ENCODE data around the gene ADAT2. TPM values are rescaled to one million over a fixed set of nuclear protein-coding genes. Genes with fewer than 3 reads are reported as not detected.

ADAT2 gene
- polyA plus RNA-seq, 3 donors: 0.08 to 9.7 (median 0.51) TPM

DNA sequence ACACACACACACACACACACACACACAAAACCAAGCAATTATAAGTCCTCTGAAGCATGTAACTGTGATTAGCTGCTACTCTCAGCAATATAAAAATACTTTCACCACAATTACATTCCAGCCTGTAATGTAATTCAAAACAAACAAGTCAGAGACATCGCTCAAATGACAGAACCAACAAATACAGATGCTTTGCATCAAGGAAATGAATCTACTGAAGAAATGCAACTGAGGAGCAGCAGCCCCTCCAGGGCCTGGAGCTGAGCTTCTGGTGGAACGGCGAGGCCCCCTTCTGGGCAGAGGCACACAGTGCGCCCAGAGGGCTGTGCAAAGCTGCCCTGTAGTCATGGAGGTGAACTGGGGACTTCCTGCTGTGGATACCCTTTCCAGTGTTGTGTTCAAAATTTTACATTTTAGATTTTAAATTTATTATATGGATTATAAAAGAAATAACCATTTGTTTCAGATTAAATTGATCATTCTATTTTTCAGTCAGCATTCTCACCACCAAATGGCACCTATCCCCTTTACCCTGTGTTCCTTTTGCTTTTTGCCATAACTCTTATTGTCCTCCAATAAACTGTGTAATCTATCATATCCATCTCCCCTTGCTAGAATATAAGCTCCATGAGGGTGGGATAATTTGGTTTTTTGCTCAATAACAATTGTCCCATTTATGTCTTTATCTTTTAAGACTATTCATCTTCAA is 23.2 kb downstream of the ADAT2 start:
- Mint-ChIP-seq H3K36me3 (peaks cover 1 to 14% of the 10 kb centered on the region in 2 donors), H3K4me3 (no peak overlapping the region), H3K27me3 (ENCODE audit: low read depth in 3 of 3) (no peaks in the 10 kb centered on the region), H3K4me1 (no peaks in the 10 kb centered on the region), H3K27ac (no peak overlapping the region), H3K9me3 (no peaks in the 10 kb centered on the region)
- Histone ChIP-seq H2AFZ (ENCODE audit: insufficient read depth, low read depth, low read length, poor library complexity, severe bottlenecking) (no peak overlapping the region), H3K4me3 (replicated peaks in 1 of 3; ENCODE audit: low read depth in 2 of 3, low read length in 3 of 3) (no peak overlapping the region), H4K20me1 (ENCODE audit: insufficient read depth, low read length) (no peaks in the 10 kb centered on the region), H3K9me3 (replicated peaks in 1 of 2; ENCODE audit: control insufficient read depth in 1 of 2, insufficient read depth in 1 of 2, low read length in 2 of 2) (no peaks in the 10 kb centered on the region), H3K27me3 (ENCODE audit: control insufficient read depth in 2 of 2, insufficient read depth in 2 of 2, low read length in 2 of 2) (no peaks in the 10 kb centered on the region), H3K79me2 (ENCODE audit: insufficient read depth, low read length) (no peaks in the 10 kb centered on the region), H3K4me1 (ENCODE audit: control insufficient read depth in 1 of 2, insufficient read depth in 2 of 2, low read length in 2 of 2) (no peaks in the 10 kb centered on the region), H3K9ac (ENCODE audit: insufficient read depth, low read length, poor library complexity, severe bottlenecking) (no peak overlapping the region), H3K4me2 (replicated peaks; ENCODE audit: extremely low read depth, low read length, poor library complexity, severe bottlenecking) (no peak overlapping the region), H3K36me3 (replicated peaks in 1 of 2; ENCODE audit: control insufficient read depth in 1 of 2, insufficient read depth in 2 of 2, low read length in 2 of 2) (peaks cover 0 to 4% of the 10 kb centered on the region in 2 donors), H3K27ac (ENCODE audit: low read depth in 1 of 2, low read length in 2 of 2) (no peak overlapping the region)
- intact Hi-C loops (cut with micrococcal nuclease): loop anchor here (5.0 to 10.0 kb wide), 3 partner anchors 735 to 952 kb away; no protein-coding TSS in a partner anchor
- TF ChIP-seq, protein P1, sequence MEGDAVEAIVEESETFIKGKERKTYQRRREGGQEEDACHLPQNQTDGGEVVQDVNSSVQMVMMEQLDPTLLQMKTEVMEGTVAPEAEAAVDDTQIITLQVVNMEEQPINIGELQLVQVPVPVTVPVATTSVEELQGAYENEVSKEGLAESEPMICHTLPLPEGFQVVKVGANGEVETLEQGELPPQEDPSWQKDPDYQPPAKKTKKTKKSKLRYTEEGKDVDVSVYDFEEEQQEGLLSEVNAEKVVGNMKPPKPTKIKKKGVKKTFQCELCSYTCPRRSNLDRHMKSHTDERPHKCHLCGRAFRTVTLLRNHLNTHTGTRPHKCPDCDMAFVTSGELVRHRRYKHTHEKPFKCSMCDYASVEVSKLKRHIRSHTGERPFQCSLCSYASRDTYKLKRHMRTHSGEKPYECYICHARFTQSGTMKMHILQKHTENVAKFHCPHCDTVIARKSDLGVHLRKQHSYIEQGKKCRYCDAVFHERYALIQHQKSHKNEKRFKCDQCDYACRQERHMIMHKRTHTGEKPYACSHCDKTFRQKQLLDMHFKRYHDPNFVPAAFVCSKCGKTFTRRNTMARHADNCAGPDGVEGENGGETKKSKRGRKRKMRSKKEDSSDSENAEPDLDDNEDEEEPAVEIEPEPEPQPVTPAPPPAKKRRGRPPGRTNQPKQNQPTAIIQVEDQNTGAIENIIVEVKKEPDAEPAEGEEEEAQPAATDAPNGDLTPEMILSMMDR (IDR thresholded peaks at IDR 0.05): peak; percentile 90
- WGBS (ENCODE audit: insufficient coverage): 0% methylated on average over 3 of the region's 4 CpGs
- DNase-seq: peak; percentile 33 to 59 (median 59)

DNA sequence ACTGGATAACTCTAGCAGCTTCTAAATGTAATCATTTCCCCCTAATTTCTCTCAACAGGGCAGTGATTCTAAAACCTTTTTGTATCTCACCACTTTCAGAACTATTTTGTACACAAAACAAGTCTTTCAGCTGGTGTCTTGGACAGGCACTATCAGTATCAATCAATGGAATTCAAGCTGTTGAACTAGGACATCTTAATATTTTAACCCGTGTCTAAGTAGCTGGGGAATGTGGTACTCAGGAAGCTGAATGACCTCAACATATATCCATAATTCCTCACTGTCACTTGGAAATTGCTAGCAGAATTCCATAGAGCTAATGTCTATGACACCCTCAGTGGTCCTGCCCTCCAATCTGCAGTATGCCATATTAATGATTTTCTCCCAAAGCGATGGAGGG is 24.5 kb downstream of the ADAT2 start:
- no peaks in the 10 kb centered on the region for H3K27me3 ChIP-seq (ENCODE audit: control insufficient read depth in 2 of 2, insufficient read depth in 2 of 2, low read length in 2 of 2)
- H3K27me3 Mint-ChIP-seq (ENCODE audit: low read depth in 3 of 3): peaks cover 0 to 1% (median 0%) of the 10 kb centered on the region in 3 donors
- no CpG with 5 or more reads among the region's 2 CpGs for WGBS (ENCODE audit: insufficient coverage)

More for the DNA sequence above, 24.5 kb downstream of the ADAT2 start:
- no peak overlapping the region for H2AFZ ChIP-seq (ENCODE audit: insufficient read depth, low read depth, low read length, poor library complexity, severe bottlenecking)
- H3K4me3 ChIP-seq (replicated peaks in 1 of 3; ENCODE audit: low read depth in 2 of 3, low read length in 3 of 3): no peak overlapping the region
- Mint-ChIP-seq H3K4me3 (no peak overlapping the region), H3K9me3 (no peaks in the 10 kb centered on the region), H3K27ac (no peak overlapping the region), H3K36me3 (peaks cover 1 to 3% of the 10 kb centered on the region in 2 donors), H3K4me1 (no peaks in the 10 kb centered on the region)
- H3K4me1 ChIP-seq (ENCODE audit: control insufficient read depth in 1 of 2, insufficient read depth in 2 of 2, low read length in 2 of 2): no peaks in the 10 kb centered on the region
- DNase-seq: no peak
- no peaks in the 10 kb centered on the region for H3K36me3 ChIP-seq (replicated peaks in 1 of 2; ENCODE audit: control insufficient read depth in 1 of 2, insufficient read depth in 2 of 2, low read length in 2 of 2)
- no peak overlapping the region for H3K27ac ChIP-seq (ENCODE audit: low read depth in 1 of 2, low read length in 2 of 2)
- H3K9me3 ChIP-seq (replicated peaks in 1 of 2; ENCODE audit: control insufficient read depth in 1 of 2, insufficient read depth in 1 of 2, low read length in 2 of 2): no peaks in the 10 kb centered on the region
- H3K79me2 ChIP-seq (ENCODE audit: insufficient read depth, low read length): no peaks in the 10 kb centered on the region
- no peaks in the 10 kb centered on the region for H4K20me1 ChIP-seq (ENCODE audit: insufficient read depth, low read length)
- TF ChIP-seq, protein P1 (IDR thresholded peaks at IDR 0.05): no peak
- H3K4me2 ChIP-seq (replicated peaks; ENCODE audit: extremely low read depth, low read length, poor library complexity, severe bottlenecking): no peak overlapping the region
- no peak overlapping the region for H3K9ac ChIP-seq (ENCODE audit: insufficient read depth, low read length, poor library complexity, severe bottlenecking)
- intact Hi-C loops (cut with micrococcal nuclease): loop anchor here (5.0 to 10.0 kb wide), 3 partner anchors 734 to 951 kb away; no protein-coding TSS in a partner anchor
